NCI-H1436 treated with DMSO at 0.1 percent for 48 hours (cell line): ENCODE measurements around the gene ITPK1.
"Not testable (repeated sequence)": the region's sequence is repeated elsewhere in the genome, so short reads cannot be mapped to it uniquely, and the experiment has no call there.

ENCODE experiments used
- DNase-seq: peaks from one replicate; lab custom pipeline; 2025; lab: John Stamatoyannopoulos, UW

The ITPK1 gene

GRCh38 chr14:93115821-93116675 lies at the start of gene ITPK1:
Gene ITPK1, minus strand, starts transcription at chr14:93115925. Its CDS starts 762 bp downstream, at chr14:93115163.
- no peak for DNase-seq

- no peak for DNase-seq
Measured at GRCh38 chr14:93163564-93163963, 47.8 kb upstream of the ITPK1 start.

GRCh38 chr14:93161411-93161940 lies 45.8 kb upstream of the ITPK1 start:
- no peak for DNase-seq

DNA sequence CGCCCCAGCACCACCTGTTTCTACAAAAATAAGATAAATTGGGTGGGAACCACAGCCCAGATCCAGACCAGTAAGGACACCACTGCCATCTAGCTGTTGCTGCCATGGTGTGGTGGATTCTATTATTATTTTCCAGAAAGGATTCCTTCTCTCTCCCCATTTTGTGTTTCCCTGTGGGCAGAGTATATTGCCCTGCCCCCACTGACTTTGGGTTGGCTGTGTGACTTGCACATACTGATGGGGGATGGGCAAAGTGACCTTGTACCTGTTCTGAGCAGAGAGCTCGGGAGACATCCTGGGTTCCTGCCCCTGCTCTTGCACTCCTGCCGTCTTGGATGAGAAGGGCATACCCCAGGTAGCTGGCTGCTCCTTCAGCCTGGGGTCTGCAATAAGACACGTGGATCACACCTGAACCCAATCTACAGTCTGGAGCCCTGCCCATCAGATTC lies 44.7 kb upstream of the ITPK1 start:
- no peak for DNase-seq

DNA sequence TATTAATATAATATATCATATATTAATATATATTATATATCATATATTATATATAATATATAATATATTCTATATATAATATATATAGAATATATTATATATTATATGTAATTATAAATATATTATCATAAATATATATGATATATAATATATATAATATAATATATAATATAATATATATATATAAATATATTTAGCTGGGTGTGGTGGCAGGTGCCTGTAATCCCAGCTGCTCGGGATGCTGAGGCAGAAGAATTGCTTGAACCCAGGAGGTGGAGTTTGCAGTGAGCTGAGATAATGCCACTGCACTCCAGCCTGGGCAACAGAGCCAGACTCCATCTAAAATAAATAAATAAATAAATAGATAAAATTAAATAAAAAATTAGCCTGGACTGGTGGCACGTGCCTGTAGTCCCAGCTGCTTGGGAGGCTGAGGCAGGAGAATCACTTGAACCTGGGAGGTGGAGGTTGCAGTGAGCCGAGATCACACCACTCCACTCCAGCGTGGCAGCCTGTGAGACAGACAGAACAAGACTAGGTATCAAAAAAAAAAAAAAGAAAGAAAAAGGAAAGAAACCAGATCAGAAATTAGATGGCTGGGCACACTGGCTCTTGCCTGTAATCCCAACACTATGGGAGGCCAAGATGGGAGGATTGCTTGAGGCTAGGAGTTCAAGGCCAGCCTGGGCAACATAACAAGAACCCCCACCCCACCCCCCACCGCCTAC lies 44.1 kb upstream of the ITPK1 start:
- DNase-seq, result not testable (repeated sequence)

DNA sequence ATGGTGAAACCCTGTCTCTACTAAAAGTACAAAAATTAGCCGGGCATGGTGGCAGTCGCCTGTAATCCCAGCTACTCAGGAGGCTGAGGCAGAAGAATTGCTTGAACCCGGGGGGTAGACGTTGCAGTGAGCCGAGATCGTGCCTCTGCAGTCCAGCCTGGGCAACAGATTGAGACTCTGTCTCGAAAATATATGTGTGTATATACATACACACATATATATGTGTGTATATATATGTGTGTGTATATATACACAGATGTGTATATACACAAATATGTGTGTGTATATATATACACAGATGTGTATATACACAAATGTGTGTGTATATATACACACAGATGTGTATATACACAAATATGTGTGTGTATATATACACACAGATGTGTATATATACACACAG lies 42.6 kb upstream of the ITPK1 start:
- DNase-seq, result not testable (repeated sequence)

DNA sequence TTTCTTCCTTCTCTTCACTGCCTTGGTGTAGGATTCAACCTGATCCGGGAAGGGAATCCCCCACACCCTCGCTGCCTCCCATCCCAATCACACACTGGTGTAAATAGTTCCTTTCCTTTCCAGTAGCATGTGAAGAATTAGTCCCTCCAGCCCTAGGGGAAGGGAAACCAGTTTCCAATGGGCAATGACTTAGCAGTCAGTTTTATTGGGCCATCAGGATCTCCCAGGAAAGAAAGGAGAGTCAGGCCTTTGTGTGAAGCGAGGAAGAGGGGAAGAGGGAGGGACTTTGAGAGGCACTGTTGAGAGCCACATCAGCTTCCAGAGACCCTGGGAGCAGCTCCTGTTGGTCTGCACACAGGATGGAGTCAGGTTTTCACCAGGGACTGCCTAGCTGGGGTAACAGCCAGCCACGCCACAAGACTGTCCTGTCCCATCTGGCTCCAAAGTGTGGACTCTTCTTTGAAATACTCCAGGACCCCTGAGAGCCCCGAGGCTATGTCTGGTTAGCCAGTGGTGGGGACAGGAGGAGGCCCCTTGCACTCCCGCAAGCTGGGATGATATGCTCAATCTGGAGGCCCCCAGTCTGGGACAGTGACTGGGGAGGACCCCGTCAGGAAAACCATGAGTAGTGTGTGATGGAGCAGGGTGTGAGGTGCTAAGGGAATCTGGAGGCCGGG lies 41.1 kb upstream of the ITPK1 start:
- DNase-seq, result no peak

DNA sequence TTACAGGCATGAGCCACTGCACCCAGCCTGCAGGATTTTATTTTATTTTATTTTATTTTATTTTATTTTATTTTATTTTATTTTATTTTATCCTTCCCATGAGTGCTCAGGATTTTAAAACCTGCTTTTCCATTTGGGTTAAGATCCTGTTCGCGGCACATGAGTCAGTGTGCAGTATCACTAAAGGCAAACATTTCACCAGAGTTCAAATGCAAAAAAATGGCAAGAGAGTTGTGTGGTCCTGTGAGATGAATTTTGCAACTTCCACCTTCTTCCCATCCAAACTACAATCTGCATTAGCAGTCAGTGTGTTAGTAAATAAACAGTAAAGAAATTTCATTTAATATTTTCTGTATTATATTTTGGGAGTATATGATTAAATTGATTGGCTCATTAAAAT lies 39.9 kb upstream of the ITPK1 start:
- no peak for DNase-seq

GRCh38 chr14:93153121-93153520 lies 37.4 kb upstream of the ITPK1 start:
- DNase-seq, result no peak

DNA sequence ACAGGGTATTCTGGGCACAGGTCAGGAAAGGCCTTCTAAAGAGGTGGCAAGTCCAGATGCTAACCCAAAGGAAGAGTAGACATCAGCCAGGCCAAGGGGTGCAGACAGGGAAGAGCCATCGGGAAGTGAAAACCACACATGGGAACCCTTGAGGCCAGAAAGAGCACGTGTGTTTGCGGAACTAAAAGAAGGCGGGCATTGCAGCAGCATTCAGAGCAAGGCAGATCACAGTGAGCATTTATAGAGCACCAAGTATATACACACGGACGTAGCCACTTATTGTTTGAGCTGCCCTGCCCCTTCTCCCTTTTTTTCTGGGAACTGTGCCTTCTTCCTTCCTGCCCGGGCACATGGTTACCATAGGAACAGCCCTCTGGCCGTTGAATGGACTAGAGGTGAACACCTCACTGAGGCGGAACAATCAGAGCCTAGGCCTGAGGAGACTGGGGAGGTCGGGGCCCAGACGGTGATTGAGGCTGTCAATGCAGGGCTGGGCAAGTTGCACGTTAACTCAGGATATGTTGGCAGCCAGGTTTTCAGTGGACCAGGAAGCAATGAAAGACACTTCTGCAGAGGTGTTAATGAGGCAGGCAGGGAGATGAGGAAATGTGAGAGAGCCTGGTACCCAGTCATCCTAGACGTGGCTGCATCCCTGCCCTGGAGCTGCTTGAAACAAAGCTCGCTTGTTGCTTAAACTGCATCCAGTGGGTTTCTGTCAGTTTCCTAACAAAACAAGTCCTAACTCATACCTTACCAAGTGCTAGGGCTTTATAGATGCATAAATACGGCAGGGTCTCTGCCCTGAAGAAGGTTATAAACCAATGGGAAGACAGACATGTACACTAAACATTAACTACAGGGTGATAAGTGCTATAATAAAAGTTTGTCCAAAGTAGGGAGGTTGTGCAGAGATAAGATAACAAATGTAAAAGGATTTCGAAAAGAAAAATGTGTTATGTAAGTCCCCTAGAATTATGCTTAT lies 34.8 kb upstream of the ITPK1 start:
- DNase-seq, result no peak

- DNase-seq, result no peak
Measured at GRCh38 chr14:93148979-93149378, 33.3 kb upstream of the ITPK1 start.

- DNase-seq, result no peak
Measured at GRCh38 chr14:93146119-93146518, 30.4 kb upstream of the ITPK1 start.

DNA sequence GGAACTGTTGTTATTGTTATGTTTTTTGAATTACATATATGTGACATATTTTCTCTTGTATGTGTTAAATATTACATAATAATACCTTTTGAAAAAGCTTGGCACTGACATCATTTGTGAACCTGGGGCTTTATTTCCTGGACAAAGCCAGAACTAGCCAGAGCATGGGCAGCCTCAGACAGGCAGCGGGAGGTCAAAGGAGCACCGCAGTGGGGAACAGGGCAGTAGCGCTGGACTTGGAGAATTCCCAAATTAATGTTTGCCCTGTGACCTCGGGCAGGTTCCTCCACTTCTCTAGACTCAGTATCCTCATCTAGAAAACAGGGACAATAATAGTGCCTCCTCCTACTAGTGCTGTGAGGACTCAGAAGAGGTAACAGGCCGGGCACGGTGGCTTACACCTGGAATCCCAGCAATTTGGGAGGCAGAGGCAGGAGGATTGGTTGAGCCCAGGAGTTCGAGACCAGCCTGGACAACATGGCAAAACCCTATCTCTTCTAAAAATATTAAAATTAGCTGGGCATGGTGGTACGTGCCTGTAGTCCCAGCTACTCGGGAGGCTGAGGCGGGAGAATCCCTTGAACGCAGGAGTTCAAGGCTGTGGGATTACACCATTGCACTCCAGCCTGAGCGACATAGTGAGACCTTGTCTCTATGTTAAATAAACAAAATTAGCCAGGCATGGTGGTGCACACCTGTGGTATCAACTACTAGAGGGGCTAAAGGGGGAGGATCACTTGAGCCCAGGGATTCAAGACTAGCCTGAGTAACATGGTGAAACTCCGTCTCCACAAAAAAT lies 27.3 kb upstream of the ITPK1 start:
- DNase-seq, result no peak

GRCh38 chr14:93137864-93138263 lies 22.1 kb upstream of the ITPK1 start:
- DNase-seq, result no peak

DNA sequence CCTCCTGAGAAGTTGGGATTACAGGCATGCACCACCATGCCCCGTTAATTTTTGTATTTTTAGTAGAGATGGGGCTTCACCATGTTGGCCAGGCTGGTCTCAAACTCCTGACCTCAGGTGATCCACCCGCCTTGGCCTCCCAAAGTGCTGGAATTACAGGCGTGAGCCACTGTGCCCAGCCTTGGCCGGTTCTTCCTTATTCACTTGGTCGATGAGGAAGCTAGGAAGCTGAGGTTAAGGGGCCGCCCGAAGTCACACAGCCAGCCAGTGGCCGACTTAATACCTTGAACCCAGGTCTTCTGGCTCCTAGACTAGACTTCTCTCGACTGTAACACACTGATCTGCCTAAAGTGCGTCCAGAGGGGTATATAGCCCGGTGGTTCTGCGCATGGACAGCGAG lies 20.8 kb upstream of the ITPK1 start:
- not testable (repeated sequence) for DNase-seq

GRCh38 chr14:93136009-93136408 lies 20.3 kb upstream of the ITPK1 start:
- no peak for DNase-seq

- DNase-seq, result no peak
Measured at GRCh38 chr14:93135399-93135798, 19.7 kb upstream of the ITPK1 start.

GRCh38 chr14:93133464-93133863 lies 17.7 kb upstream of the ITPK1 start:
- DNase-seq, result no peak

DNA sequence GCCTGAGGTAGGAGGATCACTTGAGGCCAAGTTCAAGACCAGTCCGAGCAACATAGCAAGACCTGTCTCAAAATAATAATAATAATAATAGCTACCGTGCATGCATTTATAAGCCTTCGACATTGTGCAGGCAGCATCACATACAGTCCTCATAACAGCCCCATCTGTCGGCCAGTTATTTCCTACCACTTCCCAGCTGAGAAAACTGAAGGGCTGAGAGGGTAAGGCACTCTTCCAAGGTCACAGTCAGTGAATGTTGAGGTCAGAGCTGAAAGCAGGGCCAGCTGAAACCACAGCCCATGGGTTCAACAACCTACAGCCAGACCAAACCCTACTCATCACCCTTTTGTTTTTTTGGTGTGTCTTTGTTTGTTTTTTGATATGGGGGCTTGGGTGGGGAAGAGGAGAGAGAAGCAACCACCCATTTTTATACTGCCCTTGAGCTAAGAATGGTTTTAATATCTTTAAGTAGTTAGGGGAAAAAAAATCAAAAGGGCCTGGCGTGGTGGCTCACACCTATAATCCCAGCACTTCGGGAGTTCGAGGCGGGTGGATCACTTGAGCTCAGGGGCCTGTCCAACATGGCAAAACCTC lies 16.8 kb upstream of the ITPK1 start:
- DNase-seq, result no peak

DNA sequence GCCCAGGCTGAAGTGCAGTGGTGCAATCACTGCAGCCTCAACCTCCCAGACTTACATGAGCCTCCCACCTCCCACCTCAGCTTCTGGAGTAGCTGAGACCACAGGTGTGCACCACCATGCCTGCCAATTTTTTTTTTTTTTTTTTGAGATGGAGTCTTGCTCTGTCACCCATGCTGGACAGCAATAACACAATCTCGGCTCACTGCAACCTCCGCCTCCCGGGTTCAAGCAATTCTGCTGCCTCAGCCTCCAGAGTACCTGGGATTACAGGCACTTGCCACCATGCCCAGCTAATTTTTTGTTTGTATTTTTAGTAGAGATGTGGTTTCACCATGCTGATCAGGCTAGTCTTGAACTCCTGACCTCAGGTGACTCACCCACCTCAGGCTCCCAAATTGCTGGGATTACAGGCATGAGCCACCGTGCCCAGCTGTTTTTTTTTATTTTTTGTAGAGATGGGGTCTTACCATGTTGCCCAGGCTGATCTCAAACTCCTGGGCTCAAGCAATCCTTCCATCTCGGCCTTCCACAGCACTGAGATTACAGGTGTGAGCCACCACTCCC lies 15.6 kb upstream of the ITPK1 start:
- not testable (repeated sequence) for DNase-seq
